HG03520 (cell line): ENCODE measurements around the gene ASXL1.

Experiments
- ATAC-seq: cut with Tn5 transposase; IDR thresholded peaks from one replicate; pipeline ENCODE4 v1.9.1; 2021; ENCODE audit warnings: mild to moderate bottlenecking, moderate library complexity; ENCODE audit not compliant: unreplicated experiment

The ASXL1 gene

DNA sequence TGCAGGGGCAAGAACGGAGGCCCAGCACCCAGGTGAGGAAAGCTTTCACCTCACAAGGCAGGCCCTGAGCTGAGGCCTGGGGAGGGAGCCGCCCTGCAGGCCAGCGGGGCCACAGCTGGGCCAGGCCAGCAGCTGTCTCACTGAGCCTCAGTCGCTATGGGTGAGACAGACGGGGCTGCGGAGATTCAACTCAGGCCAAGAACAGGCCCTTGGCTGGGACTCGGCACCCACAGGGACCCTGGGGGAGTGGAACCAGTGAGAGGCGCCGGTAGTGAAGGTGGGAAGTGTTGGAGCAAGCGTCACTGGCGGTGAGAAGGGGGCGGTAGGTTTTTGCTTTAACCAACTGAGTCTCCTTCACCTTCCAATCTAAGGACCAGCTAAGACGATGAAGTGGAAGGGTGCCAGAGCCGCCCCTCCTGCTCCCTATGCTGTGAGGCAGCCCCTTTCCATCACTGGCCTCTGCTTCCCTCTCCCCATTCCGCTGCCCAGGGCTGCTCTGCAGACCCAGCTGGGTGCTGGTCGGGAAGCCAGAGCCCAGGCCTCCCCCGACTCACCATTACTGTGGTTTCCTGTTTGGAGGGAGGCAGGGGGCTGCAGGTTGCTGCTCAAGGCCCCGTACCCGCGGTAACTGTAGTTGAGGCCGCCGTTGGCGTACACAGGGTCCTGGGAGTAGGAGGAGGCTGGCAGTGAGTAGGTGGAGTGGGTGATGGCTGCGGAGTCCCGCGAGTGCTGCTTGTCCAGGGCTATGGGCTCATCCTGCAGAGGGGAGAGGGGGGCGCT lies 93.7 kb downstream of the ASXL1 start:
- no peak for ATAC-seq

DNA sequence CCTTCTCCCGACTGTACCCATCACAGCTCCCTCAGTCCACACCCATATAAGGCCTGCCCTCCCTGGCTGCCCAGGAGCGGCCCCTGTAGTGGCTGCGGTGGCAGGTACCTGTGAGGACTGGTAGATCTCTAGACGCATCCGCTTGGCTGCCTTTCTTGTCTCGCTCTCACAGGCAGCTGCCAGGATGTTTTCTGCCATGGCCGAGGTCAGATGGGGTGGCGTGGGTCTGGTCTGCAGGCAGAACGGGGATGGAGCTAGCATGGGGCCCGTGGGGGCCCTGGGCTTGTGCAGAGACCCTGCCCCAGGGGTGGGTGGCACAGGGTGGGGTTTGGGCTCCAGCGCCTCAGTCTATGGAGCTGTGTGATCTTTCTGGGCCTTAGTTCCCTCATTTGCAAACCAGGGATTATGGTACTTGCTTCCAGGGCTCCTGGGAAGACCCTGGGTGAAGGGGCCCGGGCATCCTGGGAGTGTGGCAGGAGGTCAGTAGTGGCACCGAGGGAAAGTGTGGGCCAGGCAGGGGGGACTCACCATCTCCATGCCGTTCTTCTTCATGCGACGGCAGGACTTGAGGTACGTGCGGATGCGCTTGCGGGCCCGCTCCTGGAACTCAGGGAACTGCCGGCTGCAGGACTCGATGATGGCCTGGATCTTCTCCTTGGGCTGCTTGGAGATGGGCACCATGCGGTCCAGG lies 94.8 kb downstream of the ASXL1 start:
- ATAC-seq = no peak

DNA sequence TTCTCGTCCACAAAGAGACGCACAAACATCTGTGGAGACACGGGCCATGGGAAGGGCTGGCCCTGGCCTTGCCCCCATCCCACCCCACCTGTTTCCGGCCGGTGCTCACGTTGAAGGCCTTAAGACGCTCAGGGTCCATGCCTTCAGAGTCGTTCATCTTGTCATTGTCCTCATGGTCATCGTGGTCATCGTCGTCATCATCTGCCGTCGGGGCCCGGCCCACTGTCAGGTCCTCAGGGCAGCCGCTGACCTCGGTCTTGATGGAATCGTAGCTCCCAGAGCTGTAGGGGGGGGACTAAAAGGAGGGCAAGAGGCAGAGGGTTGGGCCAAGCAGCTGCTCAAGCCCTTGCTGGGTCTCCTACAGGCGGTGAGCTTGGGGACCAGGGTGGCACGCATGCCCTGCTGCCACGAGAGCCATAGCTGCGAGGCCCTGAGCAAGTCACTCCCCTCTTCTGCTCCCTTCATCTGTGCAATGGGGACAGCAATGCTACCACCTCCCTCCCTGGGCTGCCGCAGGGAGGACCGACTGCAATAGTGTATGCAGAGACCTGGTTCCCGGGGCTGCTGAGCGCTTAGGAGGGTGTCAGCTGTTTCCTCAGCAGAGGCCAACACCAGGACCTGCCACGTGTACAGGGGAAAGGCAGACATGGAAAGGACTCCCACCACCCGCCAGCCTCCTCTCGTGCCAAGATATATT lies 95.5 kb downstream of the ASXL1 start:
- ATAC-seq = no peak

DNA sequence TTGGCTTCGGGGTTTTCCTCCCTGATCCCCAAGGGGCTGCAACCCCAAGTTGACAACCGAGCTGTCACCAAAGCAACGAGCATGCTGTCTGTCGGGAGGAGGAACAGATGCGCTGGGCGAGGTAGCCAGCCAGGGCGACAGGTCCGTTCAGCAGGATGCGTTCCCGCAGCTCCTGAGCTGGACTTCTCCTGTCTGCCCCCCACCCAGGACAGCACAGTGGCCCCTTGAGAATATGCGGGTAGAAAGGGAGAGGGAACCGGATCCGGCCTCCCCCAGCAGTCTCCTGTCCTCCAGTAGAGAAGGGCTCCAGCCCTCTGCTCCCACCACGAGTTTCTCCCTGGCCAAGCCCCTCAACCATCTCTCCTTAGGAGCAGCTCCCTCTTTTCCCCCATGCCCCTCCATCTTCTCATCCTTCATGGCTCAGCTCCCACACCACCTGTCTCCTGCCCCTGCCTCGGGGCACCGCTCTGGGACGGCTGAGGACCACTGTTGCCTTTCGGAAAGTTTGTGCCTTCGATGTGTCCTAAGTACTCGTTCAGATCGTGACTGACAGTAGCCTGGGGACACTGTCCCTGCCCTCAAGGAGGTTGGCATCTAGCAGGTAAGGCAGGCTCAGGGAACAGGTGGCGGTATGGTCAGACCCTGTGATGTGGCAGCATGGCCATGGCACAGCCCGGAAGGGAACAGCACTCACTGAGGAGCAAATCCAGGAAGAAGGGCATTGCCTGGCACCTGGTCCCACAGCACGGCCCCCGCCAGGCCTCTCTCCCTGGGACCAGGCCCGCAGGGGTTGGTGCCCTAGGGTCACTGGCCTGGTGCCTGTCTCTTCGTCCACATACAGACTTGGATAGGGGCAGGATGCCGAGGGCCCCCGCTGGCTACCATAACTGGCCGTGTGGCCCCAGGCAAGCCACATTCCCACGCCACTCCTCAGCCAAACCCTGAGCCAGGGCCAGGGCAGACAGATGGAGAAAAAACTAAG lies 96.3 kb downstream of the ASXL1 start:
- ATAC-seq = no peak

DNA sequence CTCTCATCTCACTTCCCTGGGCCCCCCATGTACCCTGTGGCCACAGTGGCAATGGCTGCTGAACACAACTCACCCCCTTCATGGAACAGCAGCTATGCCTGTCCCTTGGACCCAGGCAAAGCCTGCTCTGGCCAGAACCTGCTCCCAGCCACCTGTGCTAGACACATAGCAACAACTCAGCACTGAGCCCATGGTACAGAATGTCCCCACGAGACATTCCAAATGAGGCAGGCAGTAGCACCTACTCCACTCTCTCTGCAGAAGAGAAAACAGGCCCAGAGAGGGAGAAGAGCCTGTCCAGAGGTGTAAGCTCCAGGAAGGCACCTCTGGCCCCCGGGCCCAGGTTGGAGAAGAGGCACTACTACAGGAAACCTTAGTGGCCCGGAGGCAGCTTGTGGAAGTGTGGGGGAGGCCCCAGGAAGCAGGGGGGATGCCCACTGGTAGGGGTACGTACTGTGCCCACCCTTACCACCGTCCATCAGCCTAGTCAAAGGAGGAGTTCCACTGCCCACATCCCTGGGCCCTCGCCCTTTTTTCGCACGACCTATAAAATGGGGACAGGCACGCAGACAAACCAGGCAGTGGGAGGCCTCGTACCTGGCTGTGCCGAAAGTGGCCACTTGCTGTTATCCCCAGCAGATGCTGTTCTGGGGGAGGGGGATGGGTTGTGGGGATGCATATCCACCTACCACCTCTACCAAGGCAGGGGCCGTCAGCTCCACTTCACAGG lies 97.2 kb downstream of the ASXL1 start:
- no peak for ATAC-seq

DNA sequence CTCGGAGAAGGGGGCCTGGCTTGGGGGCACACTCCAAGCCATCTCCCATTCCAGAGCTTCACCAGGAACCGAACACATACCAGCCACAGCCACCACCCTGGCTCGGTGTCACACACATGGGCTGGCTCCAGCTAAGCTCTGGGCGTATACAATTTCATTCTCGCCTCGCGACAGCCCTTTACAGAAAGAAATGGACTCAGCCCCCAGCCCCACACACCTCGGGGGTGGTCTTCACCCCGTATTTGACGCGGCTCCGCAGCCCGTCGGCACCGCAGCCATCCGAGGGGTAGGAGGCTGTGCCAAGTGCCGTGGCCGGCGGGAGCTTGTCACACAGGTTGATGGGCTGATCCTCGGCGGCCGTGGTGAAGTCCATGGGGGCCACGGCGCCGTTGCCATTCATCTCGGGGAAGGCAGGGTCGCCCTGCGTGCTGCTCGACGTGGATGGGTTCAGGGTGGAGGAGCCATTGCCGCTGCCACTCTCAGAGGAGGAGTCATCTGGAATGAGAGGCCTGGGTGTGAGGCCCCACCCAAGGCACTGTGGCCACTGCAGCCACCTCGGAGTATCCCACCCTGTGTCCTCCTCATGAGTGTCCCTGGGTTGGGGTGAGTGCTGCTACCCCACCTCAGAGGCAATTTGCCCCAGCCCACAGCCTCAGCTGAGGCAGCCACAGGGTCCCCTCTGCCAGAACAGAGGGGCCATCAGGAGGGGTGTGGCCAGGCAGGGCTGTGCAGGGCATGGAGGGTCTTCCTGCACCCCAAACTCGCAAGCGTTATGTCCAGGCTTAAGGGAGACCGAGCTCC lies 98.0 kb downstream of the ASXL1 start:
- no peak for ATAC-seq

DNA sequence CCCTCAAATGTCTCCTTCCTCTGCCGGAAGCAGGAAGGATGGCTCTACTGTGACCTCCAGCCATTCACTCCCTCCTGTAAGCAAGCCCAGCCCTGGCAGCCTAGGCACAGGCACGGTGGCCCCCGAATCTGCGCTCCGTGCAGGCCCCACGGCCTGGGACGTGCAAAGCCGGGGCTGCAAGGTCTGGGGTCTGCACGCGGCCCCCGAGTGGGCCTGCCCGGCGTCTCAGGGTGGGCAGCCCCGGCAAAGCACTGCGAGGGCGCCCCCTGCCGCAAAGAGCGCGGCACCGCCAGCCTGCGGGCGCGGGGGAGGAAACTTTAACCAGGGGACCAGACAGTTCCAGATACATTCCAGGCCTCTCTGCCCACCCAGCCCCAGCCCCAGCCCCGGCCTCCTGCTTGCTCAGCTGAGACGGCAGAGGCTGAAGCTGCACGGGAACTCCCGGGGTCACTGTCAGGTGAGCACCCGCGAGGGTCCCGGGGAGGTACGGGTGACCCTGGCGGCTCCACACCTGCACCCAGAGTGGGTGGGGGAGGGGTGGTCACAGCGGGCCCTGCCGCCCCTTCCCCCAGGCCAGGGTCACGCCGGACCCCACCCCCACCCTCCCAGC lies 98.8 kb downstream of the ASXL1 start:
- ATAC-seq = no peak

DNA sequence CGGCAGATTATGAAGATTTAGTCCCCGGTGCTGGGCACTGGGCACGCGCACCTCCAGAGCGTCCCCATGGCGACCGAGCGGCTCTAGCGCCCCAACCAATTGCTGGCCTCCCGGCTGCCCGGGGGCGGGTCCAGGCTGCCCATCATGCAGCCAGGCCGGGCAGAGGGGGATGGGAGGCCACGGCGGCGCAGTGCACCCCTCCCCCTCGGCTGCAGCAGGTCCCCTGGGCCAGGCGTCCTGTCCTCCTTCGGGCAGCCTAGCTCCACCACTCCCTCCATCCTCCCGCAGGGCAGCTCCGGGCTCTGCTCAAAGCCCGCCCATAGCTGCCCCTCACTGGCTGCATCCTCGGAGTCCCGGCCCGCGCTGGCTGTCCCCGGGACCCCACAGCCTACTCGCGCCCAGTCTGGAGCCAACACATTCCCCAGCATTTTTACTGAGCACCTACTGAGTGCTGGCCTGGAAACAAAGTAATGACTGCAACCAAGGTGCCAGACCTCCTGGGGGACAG lies 99.4 kb downstream of the ASXL1 start:
- no peak for ATAC-seq

DNA sequence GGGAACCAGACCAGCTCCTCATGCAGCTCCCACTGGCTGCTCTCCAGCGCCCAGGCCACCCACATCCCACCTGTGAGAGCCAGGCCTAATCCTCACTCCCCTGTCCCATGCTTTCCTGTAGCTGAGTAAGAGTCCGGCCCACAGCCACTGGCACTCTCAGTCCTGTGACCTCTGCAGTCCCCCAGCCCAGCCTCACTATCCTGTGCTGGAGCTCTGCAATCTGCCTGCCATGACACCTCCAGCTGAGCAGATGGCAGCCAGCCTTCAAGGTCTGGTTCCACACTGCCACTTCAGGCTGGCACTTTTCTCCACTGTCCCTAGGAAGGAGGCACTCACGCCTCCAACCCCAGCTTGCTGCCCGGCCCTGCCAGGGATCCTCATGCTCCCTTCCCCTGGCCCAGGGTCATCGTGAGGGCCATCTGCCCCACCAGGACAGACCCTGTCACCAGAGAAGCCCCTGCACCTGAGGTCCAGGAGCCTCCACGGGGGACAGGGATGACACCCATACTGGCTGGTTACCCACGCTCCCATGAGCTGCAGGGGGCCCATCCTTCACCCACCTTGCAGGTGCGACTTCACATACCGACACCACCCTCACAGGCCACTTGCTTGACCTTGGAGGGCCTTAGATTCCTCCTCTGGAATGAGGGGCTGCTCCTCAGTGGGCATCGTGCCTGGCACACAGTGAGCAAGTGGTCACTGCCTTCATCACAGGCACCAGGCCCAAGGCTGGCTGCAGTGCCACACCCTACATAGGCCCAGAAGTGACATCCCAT lies 100.1 kb downstream of the ASXL1 start:
- ATAC-seq = no peak

DNA sequence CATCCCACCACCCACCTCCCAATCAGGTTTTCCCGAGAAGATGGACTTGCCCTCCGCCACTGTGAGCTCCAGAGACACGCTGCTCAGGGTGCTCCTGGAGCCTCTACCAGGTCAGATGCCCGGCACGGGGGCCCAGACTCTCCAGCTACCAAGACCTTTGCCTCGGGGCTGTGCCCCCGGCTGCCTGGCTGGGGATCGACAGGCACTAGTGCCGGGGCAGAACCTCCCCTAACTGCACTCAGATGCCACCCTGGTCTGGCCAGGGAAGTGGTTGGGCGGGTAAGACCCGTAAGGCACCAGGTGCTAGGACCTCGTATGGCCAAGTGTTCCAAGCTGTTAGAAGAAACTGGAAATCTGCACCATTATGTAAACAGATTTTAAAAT lies 100.7 kb downstream of the ASXL1 start:
- ATAC-seq = no peak

DNA sequence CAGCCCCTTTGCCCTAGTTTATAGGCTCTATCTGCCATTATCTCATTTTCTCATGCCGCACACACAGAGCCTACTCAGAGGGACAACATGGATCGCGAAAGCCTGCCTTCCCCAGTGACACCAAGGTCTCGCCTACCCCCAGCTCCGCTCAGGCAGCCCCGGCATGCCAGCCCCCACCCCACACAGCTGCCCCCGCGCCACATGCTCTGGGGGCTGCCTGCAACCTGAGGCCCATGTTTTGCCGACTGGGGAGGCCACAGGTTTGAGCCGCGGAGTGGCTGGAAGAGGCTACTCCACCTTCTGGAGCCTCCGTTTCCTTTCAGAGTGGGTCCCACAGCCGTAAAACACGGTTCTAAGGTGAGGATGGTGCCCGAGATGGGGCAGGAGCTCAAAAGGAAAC lies 102.1 kb downstream of the ASXL1 start:
- no peak for ATAC-seq

DNA sequence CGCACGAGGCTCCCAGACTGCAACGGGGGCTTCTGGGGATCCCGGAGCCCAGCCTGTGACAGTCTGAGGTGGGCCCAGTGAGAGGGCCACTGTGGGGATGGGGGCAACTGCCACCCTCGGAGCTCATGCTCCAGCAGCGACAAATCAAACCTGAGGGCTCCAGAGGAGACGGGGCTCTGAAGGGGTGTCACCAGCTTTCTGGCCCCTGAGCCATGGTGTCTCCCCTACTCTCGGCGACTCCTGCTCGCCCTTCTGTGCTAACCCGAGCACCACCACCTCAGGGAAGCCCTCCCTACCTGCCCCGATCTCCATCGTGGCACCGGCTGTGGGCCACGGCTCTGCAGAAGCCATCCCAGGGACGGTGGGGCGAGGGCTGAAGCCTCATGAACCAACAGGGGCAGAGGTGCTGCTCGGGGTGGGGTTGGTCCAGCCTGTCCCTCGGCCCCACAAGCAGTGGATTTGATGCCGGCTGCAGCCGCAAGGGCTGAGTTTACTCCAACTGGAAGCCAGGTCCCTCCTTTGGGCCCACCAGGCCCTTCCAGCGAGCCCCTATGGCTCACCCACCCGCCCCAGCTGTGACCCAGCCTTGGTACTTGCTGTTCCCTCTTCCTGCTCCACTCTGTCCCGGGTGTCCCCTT lies 102.7 kb downstream of the ASXL1 start:
- no peak for ATAC-seq

DNA sequence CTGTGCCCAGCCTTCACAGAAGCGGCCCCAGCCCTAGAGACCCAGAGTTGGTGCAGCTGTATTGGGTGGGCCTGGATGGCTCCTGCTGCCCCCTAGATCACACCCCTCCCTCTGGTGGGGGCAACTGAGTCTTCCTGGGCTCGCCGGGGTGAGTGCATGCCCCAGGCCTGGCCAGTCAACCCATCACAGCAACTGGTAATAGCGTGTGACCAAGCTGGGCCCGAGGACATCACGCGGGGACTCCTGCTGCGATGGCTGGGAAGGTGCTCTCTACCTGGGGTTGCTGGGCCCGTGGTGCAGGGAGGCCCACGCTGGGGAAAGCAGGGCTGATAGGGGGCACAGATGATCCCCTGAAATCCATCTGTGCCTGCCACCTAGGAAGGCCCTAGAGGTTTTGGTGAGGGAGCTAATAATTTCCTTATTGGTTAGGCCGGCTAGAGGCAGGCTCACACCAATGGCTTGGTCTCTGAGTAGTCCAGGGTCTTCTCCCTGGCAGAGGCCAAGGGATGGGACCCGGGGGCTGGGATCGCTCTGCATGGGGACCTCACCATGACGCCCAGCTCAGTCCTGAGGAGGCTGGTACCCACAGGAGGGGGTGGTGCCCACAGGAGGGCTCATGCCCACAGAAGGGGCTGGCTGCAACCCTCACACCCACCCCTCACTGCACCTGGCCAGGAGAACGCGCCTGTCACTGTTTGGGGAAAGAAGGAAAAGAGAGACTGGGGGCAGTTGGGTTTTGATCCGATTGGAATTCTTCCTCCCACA lies 103.9 kb downstream of the ASXL1 start:
- ATAC-seq = no peak

DNA sequence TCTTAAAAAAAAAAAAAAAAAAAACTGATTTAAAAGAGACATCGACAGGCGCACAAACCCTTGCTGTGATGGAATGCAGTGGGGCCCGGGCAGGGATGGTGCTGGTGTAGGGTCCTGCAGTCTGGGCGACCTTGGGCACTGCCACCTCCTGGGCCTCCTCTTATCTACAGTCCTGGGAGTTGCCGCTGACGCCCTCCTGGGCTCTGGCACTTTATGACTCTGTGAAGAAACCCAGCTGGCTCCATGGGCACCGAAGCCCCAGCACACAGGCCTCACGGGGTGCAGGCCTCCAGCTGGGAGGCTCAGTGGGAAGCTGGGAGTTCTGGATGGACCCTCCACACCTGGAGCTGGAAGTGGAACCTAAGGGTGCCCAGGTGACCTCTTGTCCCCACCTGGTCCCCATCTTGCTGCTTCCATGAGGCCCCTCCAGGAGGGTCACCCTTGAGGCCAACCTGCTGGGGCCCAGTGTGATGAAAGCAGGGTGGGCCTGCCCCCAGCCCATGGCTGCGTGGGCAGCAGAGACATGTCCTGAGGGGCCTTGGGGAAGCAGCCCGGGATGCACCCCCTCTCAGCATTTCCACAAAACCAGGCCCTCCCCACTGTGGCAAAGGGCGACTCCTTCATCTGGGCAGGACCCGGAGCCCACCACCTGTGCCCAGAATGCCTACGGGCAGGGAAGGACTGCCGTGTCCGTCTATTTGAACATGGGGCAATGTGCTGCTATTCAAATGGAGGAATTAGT lies 104.9 kb downstream of the ASXL1 start:
- no peak for ATAC-seq

DNA sequence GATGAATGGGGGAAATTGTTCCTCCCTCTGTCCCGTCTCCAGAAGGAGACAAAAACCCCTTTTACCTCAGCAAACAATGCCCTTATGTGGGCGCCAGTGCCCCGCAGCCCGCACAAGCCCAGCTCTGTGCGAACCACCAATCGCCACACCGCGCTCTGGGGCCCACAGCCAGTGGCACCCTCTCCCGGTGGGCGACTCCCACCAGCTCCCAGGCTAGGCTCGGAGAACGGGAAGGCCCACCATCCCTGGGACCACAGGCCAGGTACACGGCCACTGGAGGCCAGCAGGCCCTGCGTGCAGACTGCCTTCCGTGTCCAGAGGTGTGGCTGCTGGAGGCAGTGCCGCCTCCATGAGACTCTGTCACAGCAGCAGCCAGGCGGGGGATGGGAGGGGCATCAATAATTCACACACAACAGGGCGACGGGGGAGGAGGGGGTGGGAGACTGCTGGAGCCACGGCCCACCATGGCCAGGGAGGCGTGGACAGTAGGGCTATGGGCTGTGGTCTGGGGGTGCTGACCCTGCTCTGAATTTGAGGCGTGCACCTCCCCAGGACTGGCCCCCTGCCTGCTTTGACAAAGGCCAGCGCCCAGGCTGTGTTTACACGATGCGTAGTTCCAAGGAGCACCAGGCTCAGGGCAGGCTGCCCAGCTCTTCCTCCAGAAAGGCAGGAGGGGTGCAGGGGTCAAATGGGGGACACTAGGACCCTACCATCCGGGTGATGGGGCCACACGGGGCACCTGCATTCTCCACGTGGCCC lies 105.7 kb downstream of the ASXL1 start:
- no peak for ATAC-seq
